Natural killer cell treated with Interleukin-12 subunit alpha and Interleukin-12 subunit beta and Interleukin-15 and Interleukin-18, amount 100 ng/mL, for 72 hours (primary cell): Measurements from ENCODE around the gene TSPO2. TPM values are rescaled to one million over a fixed set of nuclear protein-coding genes. Genes with fewer than 3 reads are reported as not detected.

Experiments
- ATAC-seq, 2 donors: fragments of 150-1000 bp; cut with Tn5 transposase in 1 of 2; sonication (Bioruptor Pico), chemical (Tn5 transposase) in 1 of 2; 2 replicates each; pipeline ENCODE4 v1.10.0; 2021
- DNase-seq: peaks from one replicate; pipeline ENCODE4 v3.0.0; 2022; ENCODE audit warnings: low spot score
- H3K27ac Mint-ChIP-seq, 2 donors: 1 replicate in 1 of 2; 2 replicates in 1 of 2; pipeline ENCODE4 v1.8.0; 2022; ENCODE audit warnings: mixed read lengths in 2 of 2, mild to moderate bottlenecking in 1 of 2, moderate library complexity in 1 of 2
- H3K27me3 Mint-ChIP-seq, 2 donors: 1 replicate in 1 of 2; 2 replicates in 1 of 2; pipeline ENCODE4 v1.8.0; 2022; ENCODE audit warnings: mixed read lengths in 2 of 2
- H3K36me3 Mint-ChIP-seq: one replicate; pipeline ENCODE4 v1.8.0; 2022; ENCODE audit warnings: mixed read lengths
- H3K4me1 Mint-ChIP-seq, 2 donors: 1 replicate in 1 of 2; 2 replicates in 1 of 2; pipeline ENCODE4 v1.8.0; 2022; ENCODE audit warnings: low read depth in 2 of 2, mixed read lengths in 2 of 2, mild to moderate bottlenecking in 1 of 2
- H3K4me3 Mint-ChIP-seq: one replicate; pipeline ENCODE4 v1.8.0; 2022; ENCODE audit warnings: mixed read lengths
- H3K9me3 Mint-ChIP-seq: 2 replicates; pipeline ENCODE4 v1.8.0; 2022; ENCODE audit warnings: mixed read lengths
- total RNA-seq, 2 donors: library from RNA; stranded (reverse); gene quantifications; one replicate each; pipeline ENCODE4 v1.2.3, GENCODE V29; 2022

TSPO2 gene
- total RNA-seq, 2 donors from 2014 or later, result not detected

DNA sequence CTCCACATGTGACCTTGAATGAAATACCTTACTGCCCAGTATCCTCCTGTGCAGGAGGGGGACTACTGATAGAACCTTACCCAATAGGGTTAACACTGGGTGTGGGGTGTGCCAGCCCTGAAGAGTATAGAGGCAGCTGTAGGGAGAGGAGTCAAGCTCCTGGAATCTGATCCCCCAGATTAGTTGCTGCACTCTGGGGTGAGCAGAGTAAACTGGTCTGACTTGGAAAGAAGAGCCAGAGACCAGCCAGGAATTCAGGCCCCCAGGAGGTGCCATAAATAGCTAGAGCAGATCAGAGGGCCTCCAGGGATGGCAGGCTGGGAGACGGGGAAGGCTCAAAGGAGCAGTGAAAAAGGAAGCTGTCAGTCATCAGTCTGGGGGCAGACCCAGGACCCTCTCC, 7.3 kb downstream of the TSPO2 start:
- H3K27me3 Mint-ChIP-seq, result no peaks in the 10 kb centered on the region
- H3K9me3 Mint-ChIP-seq, result no peaks in the 10 kb centered on the region
- H3K4me1 Mint-ChIP-seq, result peaks cover 11 to 13% of the 10 kb centered on the region in 2 donors
- peaks cover 6% of the 10 kb centered on the region for H3K36me3 Mint-ChIP-seq
- no peak overlapping the region for H3K4me3 Mint-ChIP-seq
- ATAC-seq (no peak), DNase-seq (no peak)
- peak overlapping the region in 1 of 2 donors; percentile 36 for H3K27ac Mint-ChIP-seq

GRCh38 chr6:41049955-41050354, 7.7 kb downstream of the TSPO2 start:
- ATAC-seq (no peak), DNase-seq (no peak)
- Mint-ChIP-seq H3K27me3 (no peaks in the 10 kb centered on the region), H3K9me3 (no peaks in the 10 kb centered on the region), H3K36me3 (peaks cover 6% of the 10 kb centered on the region), H3K4me3 (no peak overlapping the region), H3K4me1 (peaks cover 11 to 13% of the 10 kb centered on the region in 2 donors), H3K27ac (peak overlapping the region in 1 of 2 donors; percentile 36)

DNA sequence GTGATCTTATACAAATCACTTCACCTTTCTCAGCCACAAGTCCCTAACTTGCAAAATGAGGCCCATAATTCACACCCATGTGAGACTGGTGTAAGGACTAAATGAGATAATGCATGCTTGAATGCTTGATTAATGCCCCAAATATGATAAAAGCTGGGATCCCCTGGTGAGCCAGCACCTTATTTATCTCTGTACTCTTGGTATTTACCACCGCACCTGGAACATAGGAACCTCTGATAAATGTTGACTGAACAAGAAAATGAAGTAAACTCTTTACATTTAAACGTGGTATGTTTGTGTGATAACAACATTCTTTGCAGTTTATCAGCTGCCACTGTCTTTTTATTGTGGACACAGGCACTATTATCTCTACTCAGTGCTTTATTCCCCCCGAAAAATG, 8.3 kb downstream of the TSPO2 start:
- no peak overlapping the region for H3K27ac Mint-ChIP-seq
- no peak for ATAC-seq
- DNase-seq, result no peak
- no peak overlapping the region for H3K4me3 Mint-ChIP-seq
- no peaks in the 10 kb centered on the region for H3K27me3 Mint-ChIP-seq
- H3K9me3 Mint-ChIP-seq, result no peaks in the 10 kb centered on the region
- H3K4me1 Mint-ChIP-seq, result peaks cover 11 to 13% of the 10 kb centered on the region in 2 donors
- H3K36me3 Mint-ChIP-seq, result peaks cover 6% of the 10 kb centered on the region

GRCh38 chr6:41051873-41052272, 9.6 kb downstream of the TSPO2 start:
- peak overlapping the region; percentile 32 to 74 for H3K27ac Mint-ChIP-seq
- peaks cover 11 to 13% of the 10 kb centered on the region in 2 donors for H3K4me1 Mint-ChIP-seq
- peaks cover 6% of the 10 kb centered on the region for H3K36me3 Mint-ChIP-seq
- no peaks in the 10 kb centered on the region for H3K27me3 Mint-ChIP-seq
- DNase-seq (no peak), ATAC-seq (no peak)
- H3K9me3 Mint-ChIP-seq, result no peaks in the 10 kb centered on the region
- peak overlapping the region; percentile 16 for H3K4me3 Mint-ChIP-seq

- H3K9me3 Mint-ChIP-seq, result no peaks in the 10 kb centered on the region
- H3K4me3 Mint-ChIP-seq, result peak within 1 kb of the TSS; percentile 16
- H3K36me3 Mint-ChIP-seq, result peaks cover 6% of the 10 kb centered on the region
- ATAC-seq (no peak), DNase-seq (no peak)
- no peaks in the 10 kb centered on the region for H3K27me3 Mint-ChIP-seq
- H3K4me1 Mint-ChIP-seq, result peaks cover 14 to 18% of the 10 kb centered on the region in 2 donors
- peak within 1 kb of the TSS; percentile 32 to 74 for H3K27ac Mint-ChIP-seq
Measured at GRCh38 chr6:41053041-41053440, 10.8 kb downstream of the TSPO2 start, which contains the start of gene APOBEC2. APOBEC2 (plus strand) TSS chr6:41053202; CDS start chr6:41053348, 146 bp downstream.

DNA sequence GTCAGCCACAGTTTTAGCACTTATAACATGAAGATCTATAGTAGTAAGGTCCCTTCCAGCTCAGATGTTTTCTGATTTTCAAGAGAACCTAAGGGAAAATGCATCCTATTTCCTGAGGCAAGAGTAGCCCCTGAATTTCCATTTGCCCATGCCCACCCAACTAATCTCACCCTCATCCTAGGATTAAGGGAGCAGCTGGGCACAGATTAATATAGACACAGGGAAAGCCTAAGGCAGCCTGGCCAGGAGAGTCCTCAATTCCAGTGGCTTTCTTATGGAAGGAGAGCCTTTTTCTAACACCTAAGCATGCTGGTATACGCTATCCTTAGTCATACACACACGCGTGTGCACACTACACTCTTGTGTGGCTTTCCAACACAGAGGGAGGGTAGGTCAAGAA, 12.2 kb downstream of the TSPO2 start:
- peaks cover 6% of the 10 kb centered on the region for H3K36me3 Mint-ChIP-seq
- DNase-seq (no peak), ATAC-seq (no peak)
- H3K4me3 Mint-ChIP-seq, result no peak overlapping the region
- H3K27ac Mint-ChIP-seq, result no peak overlapping the region
- H3K4me1 Mint-ChIP-seq, result peaks cover 20 to 25% of the 10 kb centered on the region in 2 donors
- H3K9me3 Mint-ChIP-seq, result no peaks in the 10 kb centered on the region
- no peaks in the 10 kb centered on the region for H3K27me3 Mint-ChIP-seq

- H3K4me3 Mint-ChIP-seq, result no peak overlapping the region
- no peaks in the 10 kb centered on the region for H3K27me3 Mint-ChIP-seq
- ATAC-seq, result no peak
- H3K36me3 Mint-ChIP-seq, result peaks cover 9% of the 10 kb centered on the region
- no peak for DNase-seq
- peaks cover 22 to 25% of the 10 kb centered on the region in 2 donors for H3K4me1 Mint-ChIP-seq
- H3K9me3 Mint-ChIP-seq, result no peaks in the 10 kb centered on the region
- no peak overlapping the region for H3K27ac Mint-ChIP-seq
Measured at GRCh38 chr6:41055149-41055548, 12.9 kb downstream of the TSPO2 start.

- no peak for DNase-seq
- no peaks in the 10 kb centered on the region for H3K9me3 Mint-ChIP-seq
- ATAC-seq, result no peak
- H3K36me3 Mint-ChIP-seq, result peaks cover 8% of the 10 kb centered on the region
- H3K27me3 Mint-ChIP-seq, result no peaks in the 10 kb centered on the region
- H3K4me3 Mint-ChIP-seq, result no peak overlapping the region
- peaks cover 19 to 21% of the 10 kb centered on the region in 2 donors for H3K4me1 Mint-ChIP-seq
- no peak overlapping the region for H3K27ac Mint-ChIP-seq
Measured at GRCh38 chr6:41056768-41057490, 14.7 kb downstream of the TSPO2 start.

GRCh38 chr6:41058783-41059181, 16.5 kb downstream of the TSPO2 start:
- H3K27me3 Mint-ChIP-seq, result no peaks in the 10 kb centered on the region
- no peak for ATAC-seq
- H3K9me3 Mint-ChIP-seq, result no peaks in the 10 kb centered on the region
- DNase-seq, result no peak
- H3K36me3 Mint-ChIP-seq, result peaks cover 9% of the 10 kb centered on the region
- H3K4me3 Mint-ChIP-seq, result no peak overlapping the region
- H3K4me1 Mint-ChIP-seq, result peaks cover 12% of the 10 kb centered on the region in 2 donors
- peak overlapping the region; percentile 58 to 68 for H3K27ac Mint-ChIP-seq

DNA sequence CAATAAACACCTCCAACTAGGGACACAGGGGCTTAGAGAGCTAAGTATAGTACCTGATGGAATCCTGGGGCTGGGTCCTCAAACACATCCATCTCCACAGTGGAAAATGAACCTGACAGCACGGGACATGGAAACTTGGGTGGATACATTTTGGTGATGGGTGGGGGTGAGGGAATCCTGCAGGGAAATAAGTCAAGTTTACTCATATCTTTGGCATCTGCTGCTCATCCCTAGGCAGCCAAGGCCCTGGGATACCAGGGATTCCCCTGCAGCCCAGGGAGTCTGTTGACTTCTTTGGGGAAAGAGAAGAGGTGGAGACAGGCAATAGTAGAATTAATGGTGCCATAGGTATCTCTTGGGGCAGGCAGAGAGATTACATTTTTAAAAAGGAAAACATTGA, 17.3 kb downstream of the TSPO2 start:
- Mint-ChIP-seq H3K27me3 (no peaks in the 10 kb centered on the region), H3K27ac (peak overlapping the region in 1 of 2 donors; percentile 68), H3K36me3 (peaks cover 9% of the 10 kb centered on the region), H3K4me3 (no peak overlapping the region), H3K4me1 (peaks cover 12% of the 10 kb centered on the region in 2 donors), H3K9me3 (no peaks in the 10 kb centered on the region)
- DNase-seq (no peak), ATAC-seq (no peak)

- H3K4me1 Mint-ChIP-seq, result peaks cover 12% of the 10 kb centered on the region in 2 donors
- DNase-seq, result no peak
- H3K27ac Mint-ChIP-seq, result no peak overlapping the region
- ATAC-seq, result no peak
- H3K27me3 Mint-ChIP-seq, result no peaks in the 10 kb centered on the region
- no peak overlapping the region for H3K4me3 Mint-ChIP-seq
- peaks cover 9% of the 10 kb centered on the region for H3K36me3 Mint-ChIP-seq
- H3K9me3 Mint-ChIP-seq, result no peaks in the 10 kb centered on the region
Measured at GRCh38 chr6:41061196-41061726, 19.0 kb downstream of the TSPO2 start.

DNA sequence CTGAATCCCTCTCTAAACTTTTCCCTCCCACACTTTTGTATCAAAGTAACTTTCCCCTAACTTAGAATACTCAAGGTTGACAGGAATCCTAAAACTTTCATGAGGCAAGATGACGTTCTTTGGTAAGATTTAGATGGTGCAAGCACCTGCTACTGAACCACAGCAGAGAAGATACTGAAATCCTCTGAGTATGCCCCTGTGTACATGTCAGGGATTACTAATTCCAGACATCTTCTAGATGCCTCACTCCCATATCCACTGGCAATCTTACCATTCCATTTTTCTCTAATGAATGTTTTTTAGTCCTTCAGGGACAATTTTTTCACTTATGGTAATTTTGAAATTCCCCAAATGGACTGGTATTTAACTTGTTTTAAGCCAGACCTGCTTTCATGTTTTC, 19.8 kb downstream of the TSPO2 start:
- Mint-ChIP-seq H3K4me3 (no peak overlapping the region), H3K4me1 (peaks cover 16 to 17% of the 10 kb centered on the region in 2 donors), H3K9me3 (no peaks in the 10 kb centered on the region), H3K27me3 (no peaks in the 10 kb centered on the region), H3K36me3 (peaks cover 15% of the 10 kb centered on the region), H3K27ac (no peak overlapping the region)
- DNase-seq (no peak), ATAC-seq (no peak)

DNA sequence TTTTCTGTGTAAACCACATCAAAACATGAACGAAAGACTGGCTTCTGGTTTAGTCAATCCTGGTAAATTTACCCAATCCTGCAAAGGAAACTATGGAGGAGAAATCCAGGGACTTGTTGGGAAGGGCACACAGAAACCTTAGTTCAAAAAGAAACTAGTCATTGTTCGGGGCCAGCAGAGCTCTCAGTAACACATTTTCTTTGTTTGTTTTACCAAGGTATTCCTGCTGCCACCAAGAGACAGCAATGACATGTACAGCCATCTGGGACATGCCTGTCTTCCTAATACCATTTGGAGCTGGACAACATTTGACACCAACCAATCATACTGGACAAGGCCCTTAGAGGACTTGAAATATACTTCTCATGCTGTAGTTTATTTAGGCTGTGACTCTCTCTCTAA, 21.6 kb downstream of the TSPO2 start:
- peaks cover 7 to 17% of the 10 kb centered on the region in 2 donors for H3K4me1 Mint-ChIP-seq
- no peak for DNase-seq
- no peak for ATAC-seq
- peaks cover 25% of the 10 kb centered on the region for H3K36me3 Mint-ChIP-seq
- H3K4me3 Mint-ChIP-seq, result no peak overlapping the region
- no peak overlapping the region for H3K27ac Mint-ChIP-seq
- H3K9me3 Mint-ChIP-seq, result no peaks in the 10 kb centered on the region
- no peaks in the 10 kb centered on the region for H3K27me3 Mint-ChIP-seq

DNA sequence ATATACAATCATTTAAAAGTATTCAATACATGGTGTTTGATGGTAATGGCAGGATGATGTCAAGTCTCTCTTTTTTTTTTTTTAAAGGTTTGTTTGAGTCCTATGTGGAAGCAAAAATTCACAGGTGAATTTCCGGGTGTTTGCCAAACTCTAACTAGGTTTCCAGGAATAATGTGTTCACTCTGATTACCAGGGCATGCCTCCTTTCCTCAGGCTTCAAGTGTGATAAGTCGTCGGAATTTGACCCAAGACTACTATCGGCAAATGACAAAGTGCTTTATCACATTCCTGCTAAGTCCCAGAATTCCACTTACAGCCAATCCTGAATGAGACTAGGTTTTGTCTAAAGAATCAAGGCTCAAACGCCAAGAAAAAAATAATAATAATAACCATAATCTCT, 22.6 kb downstream of the TSPO2 start:
- ATAC-seq, result no peak

More for the DNA sequence above, 22.6 kb downstream of the TSPO2 start:
- no peak overlapping the region for H3K27ac Mint-ChIP-seq
- peaks cover 7 to 17% of the 10 kb centered on the region in 2 donors for H3K4me1 Mint-ChIP-seq
- no peaks in the 10 kb centered on the region for H3K27me3 Mint-ChIP-seq
- H3K9me3 Mint-ChIP-seq, result no peaks in the 10 kb centered on the region
- H3K36me3 Mint-ChIP-seq, result peaks cover 33% of the 10 kb centered on the region
- DNase-seq, result no peak
- H3K4me3 Mint-ChIP-seq, result no peak overlapping the region
